ENCODE results near the gene NTMT1.

DNA sequence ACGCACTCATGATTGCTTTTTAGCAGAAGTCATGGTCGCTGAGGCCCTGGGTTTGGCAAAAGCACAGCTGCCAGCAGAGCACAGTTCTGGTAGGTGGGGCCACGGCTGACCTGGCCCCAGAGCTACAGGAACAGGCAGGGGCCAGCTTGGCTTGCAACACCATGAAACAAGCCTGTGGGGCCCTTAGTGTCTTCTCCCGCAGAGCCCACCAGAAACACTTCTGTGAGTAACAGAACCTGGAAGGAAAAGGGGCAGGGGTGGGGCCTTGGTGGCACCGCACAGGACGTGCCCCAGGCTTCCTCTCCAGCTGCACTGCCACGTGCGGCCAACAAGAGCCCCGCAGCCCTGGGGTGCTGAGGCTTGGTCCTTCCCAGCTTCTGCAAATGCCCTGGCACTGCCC, 11.1 kb downstream of the NTMT1 start:
- TF ChIP-seq, protein P1, sequence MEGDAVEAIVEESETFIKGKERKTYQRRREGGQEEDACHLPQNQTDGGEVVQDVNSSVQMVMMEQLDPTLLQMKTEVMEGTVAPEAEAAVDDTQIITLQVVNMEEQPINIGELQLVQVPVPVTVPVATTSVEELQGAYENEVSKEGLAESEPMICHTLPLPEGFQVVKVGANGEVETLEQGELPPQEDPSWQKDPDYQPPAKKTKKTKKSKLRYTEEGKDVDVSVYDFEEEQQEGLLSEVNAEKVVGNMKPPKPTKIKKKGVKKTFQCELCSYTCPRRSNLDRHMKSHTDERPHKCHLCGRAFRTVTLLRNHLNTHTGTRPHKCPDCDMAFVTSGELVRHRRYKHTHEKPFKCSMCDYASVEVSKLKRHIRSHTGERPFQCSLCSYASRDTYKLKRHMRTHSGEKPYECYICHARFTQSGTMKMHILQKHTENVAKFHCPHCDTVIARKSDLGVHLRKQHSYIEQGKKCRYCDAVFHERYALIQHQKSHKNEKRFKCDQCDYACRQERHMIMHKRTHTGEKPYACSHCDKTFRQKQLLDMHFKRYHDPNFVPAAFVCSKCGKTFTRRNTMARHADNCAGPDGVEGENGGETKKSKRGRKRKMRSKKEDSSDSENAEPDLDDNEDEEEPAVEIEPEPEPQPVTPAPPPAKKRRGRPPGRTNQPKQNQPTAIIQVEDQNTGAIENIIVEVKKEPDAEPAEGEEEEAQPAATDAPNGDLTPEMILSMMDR (IDR thresholded peaks at IDR 0.05 in 2 of 3, conservative IDR thresholded peaks at IDR 0.05 in 1 of 3; ENCODE audit: control insufficient read depth in 2 of 3, extremely low read depth in 1 of 3, insufficient read depth in 1 of 3, low read depth in 3 of 3, low read length in 3 of 3): no peak
- TF ChIP-seq SPI1 (IDR thresholded peaks at IDR 0.05; ENCODE audit: borderline replicate concordance, insufficient read depth, low read depth, low read length): no peak
- no peak for TF ChIP-seq PBX3 (IDR thresholded peaks at IDR 0.05; ENCODE audit: insufficient replicate concordance, low read depth, low read length)
- TF ChIP-seq RAD21 (IDR thresholded peaks at IDR 0.05; ENCODE audit: insufficient read depth, low read depth, low read length): no peak
- no peak for TF ChIP-seq CEBPB (IDR thresholded peaks at IDR 0.05; ENCODE audit: borderline replicate concordance in 1 of 2, low read depth in 2 of 2, low read length in 2 of 2)
- TF ChIP-seq BMI1 (IDR thresholded peaks at IDR 0.05; ENCODE audit: borderline replicate concordance): no peak
- TF ChIP-seq TAF1 (IDR thresholded peaks at IDR 0.05; ENCODE audit: borderline replicate concordance, low read depth, low read length): no peak
- no peak for TF ChIP-seq EZH2 (IDR thresholded peaks at IDR 0.05; ENCODE audit: borderline replicate concordance, control insufficient read depth, low read depth, low read length)
- TF ChIP-seq RELA (IDR thresholded peaks at IDR 0.05; ENCODE audit: borderline replicate concordance, partially characterized antibody): no peak

All from GM12878 (cell line).